Esophagus (tissue), 2 donors: ENCODE data around the gene CD53. TPM values are rescaled to one million over a fixed set of nuclear protein-coding genes. Genes with fewer than 3 reads are reported as not detected.
A peak's percentile ranks its signal among the peaks of the same experiment; 100 is the strongest.
"Not testable (repeated sequence)": the region's sequence is repeated elsewhere in the genome, so short reads cannot be mapped to it uniquely, and the experiment has no call there.

Experiments used
- H3K27ac ChIP-seq, 2 donors: one replicate each; pipeline ENCODE4 v1.5.1; 2013; ENCODE audit warnings: low read depth in 2 of 2, mild to moderate bottlenecking in 2 of 2, inconsistent platforms in 1 of 2, low read length in 1 of 2, moderate library complexity in 1 of 2
- H3K27me3 ChIP-seq, 2 donors: one replicate each; pipeline ENCODE4 v1.6.1; 2013; ENCODE audit warnings: low read length in 2 of 2, control low read depth in 1 of 2, mild to moderate bottlenecking in 1 of 2; ENCODE audit not compliant: insufficient read depth in 2 of 2, control insufficient read depth in 1 of 2
- H3K36me3 ChIP-seq, 2 donors: one replicate each; pipeline ENCODE4 v1.6.1; 2013; ENCODE audit warnings: low read length in 1 of 2; ENCODE audit not compliant: control insufficient read depth in 2 of 2, insufficient read depth in 2 of 2
- H3K4me1 ChIP-seq, 2 donors: one replicate each; pipeline ENCODE4 v1.6.1; 2013; ENCODE audit warnings: low read length in 1 of 2; ENCODE audit not compliant: control insufficient read depth in 2 of 2, insufficient read depth in 2 of 2
- H3K4me3 ChIP-seq, 2 donors: one replicate each; pipeline ENCODE4 v1.5.1; 2013; ENCODE audit warnings: low read length in 2 of 2, mild to moderate bottlenecking in 2 of 2, low read depth in 1 of 2, moderate library complexity in 1 of 2
- H3K9me3 ChIP-seq, 2 donors: one replicate each; pipeline ENCODE4 v1.6.1; 2013; ENCODE audit warnings: mild to moderate bottlenecking in 2 of 2, low read depth in 1 of 2, low read length in 1 of 2, moderate library complexity in 1 of 2; ENCODE audit not compliant: control insufficient read depth in 2 of 2, insufficient read depth in 1 of 2
- WGBS, 2 donors: extraction: QIAGEN DNeasy Blood & Tissue Kit; methylation state at CpG; one replicate each; pipeline ENCODE4 v1.1.7; 2013; 5-methylcytosine and 5-hydroxymethylcytosine counted together
- polyA plus RNA-seq, 2 donors: library from polyadenylated mRNA; stranded (reverse); fragments of 200-250 nt; gene quantifications; one replicate each; pipeline ENCODE4 v1.2.3, GENCODE V29; 2013
- donor health status: healthy with polysubstance abuse.
- donor health status: Bipolar disorder and iron deficiency.

Gene CD53
- polyA plus RNA-seq = 1 to 10 TPM; 5.8 to 8.0 TPM

GRCh38 chr1:110872745-110873720 is at the start of gene CD53:
Gene CD53 (plus strand): TSS chr1:110873148. CDS start chr1:110891409, 18,261 bp downstream.
- peak within 1 kb of the TSS; percentile 45 to 67 for H3K27ac ChIP-seq
- no peaks in the 10 kb centered on the region for H3K27me3 ChIP-seq
- H3K36me3 ChIP-seq = no peaks in the 10 kb centered on the region
- no peaks in the 10 kb centered on the region for H3K4me1 ChIP-seq
- H3K4me3 ChIP-seq = peak within 1 kb of the TSS; percentile 12 to 40
- WGBS, 2 donors = 52 to 62% methylated on average over 11 of the region's 11 CpGs
- no peaks in the 10 kb centered on the region for H3K9me3 ChIP-seq

- H3K27ac ChIP-seq = no peak overlapping the region
- no peak overlapping the region for H3K4me3 ChIP-seq
- H3K9me3 ChIP-seq = no peaks in the 10 kb centered on the region
- no peaks in the 10 kb centered on the region for H3K36me3 ChIP-seq
- H3K4me1 ChIP-seq = no peaks in the 10 kb centered on the region
- H3K27me3 ChIP-seq = no peaks in the 10 kb centered on the region
- 74 to 83% methylated on average over 4 of the region's 4 CpGs for WGBS, 2 donors
Measured at GRCh38 chr1:110824192-110824591, 48.8 kb upstream of the CD53 start.

- H3K9me3 ChIP-seq = no peaks in the 10 kb centered on the region
- no peaks in the 10 kb centered on the region for H3K36me3 ChIP-seq
- H3K27ac ChIP-seq = no peak overlapping the region
- H3K27me3 ChIP-seq = no peaks in the 10 kb centered on the region
- no peaks in the 10 kb centered on the region for H3K4me1 ChIP-seq
- WGBS, 2 donors = 42 to 43% methylated on average over 5 of the region's 5 CpGs
- H3K4me3 ChIP-seq = no peak overlapping the region
Measured at GRCh38 chr1:110829955-110830553, 42.9 kb upstream of the CD53 start.

GRCh38 chr1:110833779-110834178 is 39.2 kb upstream of the CD53 start:
- not testable (repeated sequence) for H3K27ac ChIP-seq, H3K36me3 ChIP-seq, H3K4me3 ChIP-seq, H3K27me3 ChIP-seq, H3K4me1 ChIP-seq, H3K9me3 ChIP-seq
- 91 to 98% methylated on average over 2 to 3 of the region's 3 CpGs for WGBS, 2 donors

GRCh38 chr1:110846861-110847260 is 26.1 kb upstream of the CD53 start:
- Histone ChIP-seq H3K4me3 (no peak overlapping the region), H3K9me3 (no peaks in the 10 kb centered on the region), H3K27me3 (no peaks in the 10 kb centered on the region), H3K27ac (no peak overlapping the region), H3K4me1 (no peaks in the 10 kb centered on the region), H3K36me3 (no peaks in the 10 kb centered on the region)
- 44 to 47% methylated on average over 4 of the region's 4 CpGs for WGBS, 2 donors

GRCh38 chr1:110850145-110850544 is 22.8 kb upstream of the CD53 start:
- no peaks in the 10 kb centered on the region for H3K9me3 ChIP-seq
- H3K4me3 ChIP-seq = no peak overlapping the region
- no peaks in the 10 kb centered on the region for H3K27me3 ChIP-seq
- 54 to 64% methylated on average over 2 of the region's 2 CpGs for WGBS, 2 donors
- no peaks in the 10 kb centered on the region for H3K36me3 ChIP-seq
- no peak overlapping the region for H3K27ac ChIP-seq
- no peaks in the 10 kb centered on the region for H3K4me1 ChIP-seq

GRCh38 chr1:110850627-110851026 is 22.3 kb upstream of the CD53 start:
- WGBS, 2 donors = 59 to 71% methylated on average over 1 of the region's 1 CpG
- H3K4me1 ChIP-seq = no peaks in the 10 kb centered on the region

GRCh38 chr1:110853135-110853534 is 19.8 kb upstream of the CD53 start:
- no peak overlapping the region for H3K27ac ChIP-seq
- no peaks in the 10 kb centered on the region for H3K9me3 ChIP-seq
- H3K27me3 ChIP-seq = no peaks in the 10 kb centered on the region
- 48 to 62% methylated on average over 3 of the region's 3 CpGs for WGBS, 2 donors
- no peaks in the 10 kb centered on the region for H3K4me1 ChIP-seq
- H3K36me3 ChIP-seq = no peaks in the 10 kb centered on the region
- no peak overlapping the region for H3K4me3 ChIP-seq

More at GRCh38 chr1:110850627-110851026, 22.3 kb upstream of the CD53 start:
- no peak overlapping the region for H3K4me3 ChIP-seq
- H3K9me3 ChIP-seq = no peaks in the 10 kb centered on the region
- H3K36me3 ChIP-seq = no peaks in the 10 kb centered on the region
- H3K27me3 ChIP-seq = no peaks in the 10 kb centered on the region
- H3K27ac ChIP-seq = no peak overlapping the region

- no peak overlapping the region for H3K4me3 ChIP-seq
- no peaks in the 10 kb centered on the region for H3K36me3 ChIP-seq
- H3K4me1 ChIP-seq = no peaks in the 10 kb centered on the region
- 46 to 64% methylated on average over 2 of the region's 2 CpGs for WGBS, 2 donors
- no peaks in the 10 kb centered on the region for H3K27me3 ChIP-seq
- H3K9me3 ChIP-seq = no peaks in the 10 kb centered on the region
- H3K27ac ChIP-seq = no peak overlapping the region
Measured at GRCh38 chr1:110856410-110856809, 16.5 kb upstream of the CD53 start.
